Prostate gland (tissue), 2 donors: Measurements from ENCODE around the gene MPST.

Experiments used
- CTCF ChIP-seq, 4 experiments: fragments of 200-600 bp in 2 of 4; fragments of 450-650 bp in 2 of 4; sonication (generic) in 2 of 4; IDR thresholded peaks; 1 replicate in 3 of 4; 2 replicates in 1 of 4; pipeline ENCODE4 v1.5.1; 2016 to 2019; ENCODE audit warnings: antibody characterized with exemption in 4 of 4, mild to moderate bottlenecking in 2 of 4, moderate library complexity in 2 of 4
- POLR2A ChIP-seq: fragments of 450-650 bp; IDR thresholded peaks from one replicate; pipeline ENCODE4 v1.6.1; 2016; ENCODE audit warnings: antibody characterized with exemption, mild to moderate bottlenecking

GRCh38 chr22:37014835-37015586 is 4.5 kb upstream of the MPST start:
- TF ChIP-seq POLR2A (no peak), CTCF (IDR thresholded peaks at IDR 0.05) (no peak)
